Right atrium auricular region (tissue), 2 donors: ENCODE data around the gene LRRC1. TPM values are rescaled to one million over a fixed set of nuclear protein-coding genes. Genes with fewer than 3 reads are reported as not detected.

ENCODE experiments used
- DNase-seq: peaks from one replicate; pipeline ENCODE4 v3.0.0-alpha.2; 2019; ENCODE audit warnings: low spot score
- H3K27ac ChIP-seq, 2 donors: fragments of 200-600 bp; sonication (generic); 1 replicate in 1 of 2; 2 replicates in 1 of 2; pipeline ENCODE4 v1.5.1; 2016 to 2019
- H3K27me3 ChIP-seq, 2 donors: fragments of 200-600 bp; sonication (generic); one replicate each; pipeline versions ENCODE4 v1.5.1 to v1.6.0; 2017 to 2019
- H3K36me3 ChIP-seq: fragments of 200-600 bp; sonication (generic); one replicate; pipeline ENCODE4 v1.5.1; 2016
- H3K4me1 ChIP-seq, 2 donors: fragments of 200-600 bp; sonication (generic); one replicate each; pipeline versions ENCODE4 v1.5.1 to v1.6.0; 2017 to 2019
- H3K4me3 ChIP-seq, 2 donors: fragments of 200-600 bp; sonication (generic); 1 replicate in 1 of 2; 2 replicates in 1 of 2; pipeline ENCODE4 v1.5.1; 2017 to 2019; ENCODE audit warnings: mild to moderate bottlenecking in 1 of 2, moderate library complexity in 1 of 2
- H3K9me3 ChIP-seq, 2 donors: fragments of 200-600 bp; sonication (generic); one replicate each; pipeline ENCODE4 v1.5.1; 2019
- total RNA-seq, 2 donors: library from RNA; depleted of rRNA; stranded (reverse); fragments of >200 nt; gene quantifications; one replicate each; pipeline ENCODE4 v1.1.0, GENCODE V29; 2016
- TF ChIP-seq, protein P1 (sequence below), 2 donors: fragments of 200-600 bp; sonication (generic); IDR thresholded peaks; one replicate each; pipeline ENCODE4 v1.5.1; 2019; ENCODE audit warnings: antibody characterized with exemption in 2 of 2

The LRRC1 gene
- total RNA-seq, 2 donors from 2014 or later, result 5.3 to 6.1 TPM

DNA sequence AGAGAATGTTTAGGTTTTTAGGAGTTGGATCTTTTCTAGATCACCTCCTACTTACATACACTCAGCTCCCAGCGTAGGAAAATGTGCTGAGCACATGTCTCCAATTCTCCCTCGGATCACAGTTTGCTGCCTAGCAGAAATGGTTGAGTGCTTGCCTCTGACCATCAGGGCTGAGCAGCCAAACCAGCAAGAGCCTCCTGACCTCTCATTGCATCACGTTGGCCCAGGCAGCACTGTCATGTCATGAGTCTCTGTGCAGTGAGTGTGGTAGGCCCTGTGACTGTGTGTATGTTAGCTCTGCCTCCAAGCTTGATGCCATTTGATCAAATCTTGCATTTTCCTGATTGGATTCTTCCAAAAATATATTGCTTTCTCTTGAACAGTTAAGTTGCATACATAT, 112.0 kb downstream of the LRRC1 start:
- TF ChIP-seq, protein P1, sequence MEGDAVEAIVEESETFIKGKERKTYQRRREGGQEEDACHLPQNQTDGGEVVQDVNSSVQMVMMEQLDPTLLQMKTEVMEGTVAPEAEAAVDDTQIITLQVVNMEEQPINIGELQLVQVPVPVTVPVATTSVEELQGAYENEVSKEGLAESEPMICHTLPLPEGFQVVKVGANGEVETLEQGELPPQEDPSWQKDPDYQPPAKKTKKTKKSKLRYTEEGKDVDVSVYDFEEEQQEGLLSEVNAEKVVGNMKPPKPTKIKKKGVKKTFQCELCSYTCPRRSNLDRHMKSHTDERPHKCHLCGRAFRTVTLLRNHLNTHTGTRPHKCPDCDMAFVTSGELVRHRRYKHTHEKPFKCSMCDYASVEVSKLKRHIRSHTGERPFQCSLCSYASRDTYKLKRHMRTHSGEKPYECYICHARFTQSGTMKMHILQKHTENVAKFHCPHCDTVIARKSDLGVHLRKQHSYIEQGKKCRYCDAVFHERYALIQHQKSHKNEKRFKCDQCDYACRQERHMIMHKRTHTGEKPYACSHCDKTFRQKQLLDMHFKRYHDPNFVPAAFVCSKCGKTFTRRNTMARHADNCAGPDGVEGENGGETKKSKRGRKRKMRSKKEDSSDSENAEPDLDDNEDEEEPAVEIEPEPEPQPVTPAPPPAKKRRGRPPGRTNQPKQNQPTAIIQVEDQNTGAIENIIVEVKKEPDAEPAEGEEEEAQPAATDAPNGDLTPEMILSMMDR (IDR thresholded peaks at IDR 0.05), result no peak
- Histone ChIP-seq H3K27me3 (no peaks in the 10 kb centered on the region), H3K9me3 (no peaks in the 10 kb centered on the region), H3K4me1 (no peaks in the 10 kb centered on the region), H3K27ac (no peak overlapping the region), H3K4me3 (no peak overlapping the region), H3K36me3 (peaks cover 9% of the 10 kb centered on the region)
- DNase-seq, result no peak

DNA sequence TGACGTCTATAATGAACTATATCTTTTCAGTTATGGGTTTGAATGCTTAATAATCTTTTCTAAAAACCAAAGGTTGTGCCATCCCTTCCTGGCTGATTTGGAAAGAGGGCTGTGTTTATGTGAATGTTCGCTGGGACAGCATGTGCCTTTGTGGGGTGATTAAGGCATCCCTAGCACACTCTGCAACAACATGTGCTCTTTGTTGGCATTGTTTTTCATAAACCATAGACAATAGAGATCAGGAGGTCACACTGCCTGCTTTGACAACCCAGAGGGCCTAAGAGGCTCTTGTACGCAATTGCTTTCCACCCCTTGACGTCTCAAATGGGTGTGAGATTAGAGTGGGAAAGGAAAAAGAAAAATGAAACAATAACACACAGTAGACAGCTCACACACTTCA, 116.0 kb downstream of the LRRC1 start:
- Histone ChIP-seq H3K4me1 (no peaks in the 10 kb centered on the region), H3K9me3 (no peaks in the 10 kb centered on the region), H3K27me3 (no peaks in the 10 kb centered on the region), H3K4me3 (no peak overlapping the region), H3K36me3 (no peaks in the 10 kb centered on the region), H3K27ac (no peak overlapping the region)
- TF ChIP-seq, protein P1 (IDR thresholded peaks at IDR 0.05), result no peak
- DNase-seq, result no peak

DNA sequence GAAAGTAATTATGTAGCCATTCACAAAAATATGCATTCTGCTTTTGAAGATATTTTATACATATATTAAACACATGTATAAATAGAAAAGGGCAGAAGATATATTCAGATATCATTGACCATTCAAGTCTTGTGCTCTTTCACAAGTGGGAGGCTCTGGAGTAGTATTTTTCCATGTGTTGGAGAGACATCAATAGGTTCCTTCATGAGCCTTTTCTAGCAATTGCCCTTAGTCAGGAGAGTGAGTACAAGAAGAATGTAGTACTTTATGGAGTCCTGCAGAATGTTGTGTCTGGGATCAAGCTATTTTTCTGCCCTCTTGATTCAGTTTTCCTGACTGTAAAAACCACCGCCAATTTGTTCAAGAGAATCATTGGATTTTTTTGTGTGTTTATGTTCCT, 117.9 kb downstream of the LRRC1 start:
- DNase-seq, result no peak
- H3K36me3 ChIP-seq, result no peaks in the 10 kb centered on the region
- no peak overlapping the region for H3K4me3 ChIP-seq
- TF ChIP-seq, protein P1 (IDR thresholded peaks at IDR 0.05), result no peak
- no peaks in the 10 kb centered on the region for H3K9me3 ChIP-seq
- no peaks in the 10 kb centered on the region for H3K4me1 ChIP-seq
- no peaks in the 10 kb centered on the region for H3K27me3 ChIP-seq
- H3K27ac ChIP-seq, result no peak overlapping the region

DNA sequence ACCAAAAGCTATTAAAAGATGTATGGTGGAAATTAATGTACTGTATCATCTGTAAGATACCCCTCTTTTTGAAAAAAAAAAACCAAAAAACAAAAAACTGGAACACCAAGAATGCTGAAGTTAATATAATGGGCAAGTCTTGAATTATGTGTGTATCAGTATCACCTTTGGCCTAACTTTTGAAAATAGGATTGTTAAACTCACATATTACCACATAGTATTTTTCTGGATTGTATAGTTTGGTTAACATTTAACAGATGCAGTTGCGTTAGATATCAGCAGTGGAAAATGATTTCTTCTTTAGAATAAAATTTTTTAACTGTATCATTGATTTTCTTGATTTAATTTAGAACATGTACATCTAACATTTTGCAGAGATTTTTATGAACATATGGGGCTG, 118.5 kb downstream of the LRRC1 start:
- TF ChIP-seq, protein P1 (IDR thresholded peaks at IDR 0.05), result no peak
- DNase-seq, result no peak
- no peaks in the 10 kb centered on the region for H3K4me1 ChIP-seq
- no peak overlapping the region for H3K27ac ChIP-seq
- H3K36me3 ChIP-seq, result no peaks in the 10 kb centered on the region
- no peaks in the 10 kb centered on the region for H3K9me3 ChIP-seq
- H3K27me3 ChIP-seq, result no peaks in the 10 kb centered on the region
- H3K4me3 ChIP-seq, result no peak overlapping the region

DNA sequence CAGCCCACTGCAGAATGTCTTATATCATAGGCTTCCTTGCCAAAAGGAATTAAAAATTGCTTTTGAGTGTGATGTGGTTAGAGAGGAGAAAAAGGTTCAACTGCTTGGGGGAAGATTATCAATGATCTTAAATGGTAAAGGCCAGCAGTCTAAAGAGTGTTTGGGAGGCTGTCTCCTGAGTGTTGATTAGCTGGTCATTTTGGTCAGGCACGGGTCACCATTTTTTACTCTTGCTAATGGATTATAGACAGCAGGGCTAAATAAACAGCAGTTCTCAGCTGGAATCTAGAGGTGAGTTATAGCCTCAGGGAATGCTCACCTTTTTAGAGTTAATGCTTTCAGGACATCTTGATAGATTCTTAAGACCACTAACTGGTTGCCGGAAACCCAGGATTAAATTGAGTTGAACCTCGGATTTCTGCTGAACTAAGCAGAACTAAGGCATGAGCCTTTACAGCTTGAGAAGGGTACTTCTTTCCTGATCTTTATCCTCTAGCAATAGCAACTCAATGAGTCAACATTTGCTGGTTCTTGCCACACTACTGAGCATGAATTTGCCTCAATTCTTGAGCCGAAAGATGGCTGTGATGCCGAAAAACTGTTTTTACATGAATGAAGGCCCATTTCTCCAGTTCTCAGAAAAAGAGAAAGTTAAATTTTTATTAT, 120.4 kb downstream of the LRRC1 start:
- Histone ChIP-seq H3K27ac (no peak overlapping the region), H3K9me3 (no peaks in the 10 kb centered on the region), H3K27me3 (no peaks in the 10 kb centered on the region), H3K4me1 (no peaks in the 10 kb centered on the region), H3K4me3 (no peak overlapping the region), H3K36me3 (no peaks in the 10 kb centered on the region)
- DNase-seq, result no peak
- TF ChIP-seq, protein P1 (IDR thresholded peaks at IDR 0.05), result no peak
